ENCODE data around the gene PCDHGA6. TPM values are rescaled to one million over a fixed set of nuclear protein-coding genes. Genes with fewer than 3 reads are reported as not detected.

The PCDHGA6 gene
- total RNA-seq, 1 experiment from 2014 or later, result 0.97 TPM

DNA sequence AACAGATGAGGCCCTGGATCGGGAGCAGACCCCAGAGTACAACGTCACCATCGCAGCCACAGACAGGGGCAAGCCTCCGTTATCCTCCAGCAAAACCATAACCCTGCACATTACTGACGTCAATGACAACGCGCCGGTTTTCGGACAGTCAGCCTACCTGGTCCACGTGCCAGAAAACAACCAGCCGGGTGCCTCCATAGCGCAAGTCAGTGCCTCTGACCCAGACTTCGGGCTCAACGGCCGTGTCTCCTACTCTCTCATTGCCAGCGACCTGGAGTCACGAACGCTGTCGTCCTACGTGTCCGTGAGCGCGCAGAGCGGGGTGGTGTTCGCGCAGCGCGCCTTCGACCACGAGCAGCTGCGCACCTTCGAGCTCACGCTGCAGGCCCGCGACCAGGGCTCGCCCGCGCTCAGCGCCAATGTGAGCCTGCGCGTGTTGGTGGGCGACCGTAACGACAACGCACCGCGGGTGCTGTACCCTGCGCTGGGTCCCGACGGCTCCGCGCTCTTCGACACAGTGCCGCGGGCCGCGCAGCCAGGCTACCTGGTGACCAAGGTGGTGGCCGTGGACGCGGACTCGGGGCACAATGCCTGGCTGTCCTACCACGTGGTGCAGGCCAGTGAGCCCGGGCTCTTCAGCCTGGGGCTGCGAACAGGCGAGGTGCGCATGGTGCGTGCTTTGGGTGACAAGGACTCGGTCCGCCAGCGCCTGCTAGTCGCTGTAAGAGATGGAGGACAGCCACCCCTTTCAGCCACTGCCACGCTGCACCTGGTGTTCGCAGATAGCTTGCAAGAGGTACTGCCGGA, 45.6 kb downstream of the PCDHGA6 start:
- DNase-seq (ENCODE audit: low spot score), result no peak

- DNase-seq (ENCODE audit: low spot score), result no peak
Observed at GRCh38 chr5:141420855-141421488, 47.3 kb downstream of the PCDHGA6 start, which contains the start of gene PCDHGA11. Gene PCDHGA11, plus strand, starts transcription at chr5:141421051. Its CDS starts 177 bp downstream, at chr5:141421228.

DNA sequence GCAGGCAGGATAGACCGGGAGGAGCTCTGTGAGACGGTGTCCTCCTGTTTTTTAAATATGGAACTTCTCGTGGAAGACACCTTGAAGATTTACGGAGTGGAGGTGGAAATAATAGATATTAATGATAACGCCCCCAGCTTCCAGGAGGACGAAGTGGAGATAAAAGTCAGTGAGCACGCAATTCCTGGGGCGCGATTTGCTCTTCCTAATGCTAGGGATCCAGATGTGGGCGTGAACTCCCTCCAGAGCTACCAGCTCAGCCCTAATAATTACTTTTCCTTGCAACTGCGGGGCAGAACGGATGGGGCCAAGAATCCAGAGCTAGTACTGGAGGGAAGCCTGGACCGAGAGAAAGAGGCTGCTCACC, 47.8 kb downstream of the PCDHGA6 start:
- no peak for DNase-seq (ENCODE audit: low spot score)

GRCh38 chr5:141422742-141423291, 49.1 kb downstream of the PCDHGA6 start:
- no peak for DNase-seq (ENCODE audit: low spot score)

DNA sequence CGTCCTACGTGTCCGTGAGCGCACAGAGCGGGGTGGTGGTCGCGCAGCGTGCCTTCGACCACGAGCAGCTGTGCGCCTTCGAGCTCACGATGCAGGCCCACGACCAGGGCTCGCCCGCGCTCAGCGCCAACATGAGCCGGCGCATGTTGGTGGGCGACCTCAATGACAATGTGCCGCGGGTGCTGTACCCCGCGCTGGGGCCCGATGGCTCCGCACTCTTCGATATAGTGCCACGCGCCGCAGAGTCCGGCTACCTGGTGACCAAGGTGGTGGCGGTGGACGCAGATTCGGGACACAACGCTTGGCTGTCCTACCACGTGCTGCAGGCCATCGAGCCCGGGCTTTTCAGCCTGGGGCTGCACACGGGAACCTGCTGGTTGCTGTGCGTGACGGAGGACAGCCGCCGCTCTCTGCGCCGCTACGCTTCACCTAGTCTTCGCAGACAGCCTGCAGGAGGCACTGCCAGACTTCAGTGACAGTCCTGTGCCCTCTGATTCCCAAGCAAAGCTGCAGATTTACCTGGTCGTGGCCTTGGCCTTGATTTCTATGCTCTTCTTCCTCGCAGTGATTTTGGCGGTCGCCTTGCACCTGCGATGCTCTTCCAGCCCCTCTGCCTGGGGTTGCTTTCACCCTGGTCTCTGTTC, 54.2 kb downstream of the PCDHGA6 start:
- DNase-seq (ENCODE audit: low spot score), result no peak

Other genes with a start within 250 kb of the PCDHGA6 start
- gene PCDHB5, start 238.7 kb upstream of the PCDHGA6 start, total RNA-seq (2014; rRNA removed; shearing (Covaris generic)), result 1.0 and 1.2 TPM in 2 replicates
- 3.6 and 4.1 TPM in 2 replicates for gene PCDHB6, start 223.8 kb upstream of the PCDHGA6 start, total RNA-seq (2014; rRNA removed; shearing (Covaris generic))
- 5.1 and 6.9 TPM in 2 replicates for gene PCDHB7, start 201.2 kb upstream of the PCDHGA6 start, total RNA-seq (2014; rRNA removed; shearing (Covaris generic))
- 12.4 and 12.7 TPM in 2 replicates for gene PCDHB8, start 196.1 kb upstream of the PCDHGA6 start, total RNA-seq (2014; rRNA removed; shearing (Covaris generic))
- gene PCDHB16, start 191.5 kb upstream of the PCDHGA6 start, total RNA-seq (2014; rRNA removed; shearing (Covaris generic)), result 3.3 and 3.7 TPM in 2 replicates
- 10.0 and 11.9 TPM in 2 replicates for gene PCDHB9, start 186.7 kb upstream of the PCDHGA6 start, total RNA-seq (2014; rRNA removed; shearing (Covaris generic))
- 2.9 and 4.5 TPM in 2 replicates for gene PCDHB10, start 181.5 kb upstream of the PCDHGA6 start, total RNA-seq (2014; rRNA removed; shearing (Covaris generic))
- gene PCDHB11, start 174.3 kb upstream of the PCDHGA6 start, total RNA-seq (2014; rRNA removed; shearing (Covaris generic)), result 4.5 and 5.6 TPM in 2 replicates
- 5.2 and 5.6 TPM in 2 replicates for gene PCDHB12, start 165.2 kb upstream of the PCDHGA6 start, total RNA-seq (2014; rRNA removed; shearing (Covaris generic))
- gene PCDHB13, start 160.0 kb upstream of the PCDHGA6 start, total RNA-seq (2014; rRNA removed; shearing (Covaris generic)), result 1.2 and 2.0 TPM in 2 replicates
- gene PCDHB14, start 150.5 kb upstream of the PCDHGA6 start, total RNA-seq (2014; rRNA removed; shearing (Covaris generic)), result 5.6 and 6.2 TPM in 2 replicates
- gene PCDHB15, start 128.5 kb upstream of the PCDHGA6 start, total RNA-seq (2014; rRNA removed; shearing (Covaris generic)), result 0.16 and 2.1 TPM in 2 replicates
- gene SLC25A2, start 69.8 kb upstream of the PCDHGA6 start, total RNA-seq (2014; rRNA removed; shearing (Covaris generic)), result not detected in 2 replicates
- gene TAF7, start 53.1 kb upstream of the PCDHGA6 start, total RNA-seq (2014; rRNA removed; shearing (Covaris generic)), result 51.2 and 74.8 TPM in 2 replicates
- 0.51 and 1.6 TPM in 2 replicates for gene PCDHGA1, start 43.4 kb upstream of the PCDHGA6 start, total RNA-seq (2014; rRNA removed; shearing (Covaris generic))
- 0.99 and 1.6 TPM in 2 replicates for gene PCDHGA2, start 35.1 kb upstream of the PCDHGA6 start, total RNA-seq (2014; rRNA removed; shearing (Covaris generic))
- gene PCDHGA3, start 30.1 kb upstream of the PCDHGA6 start, total RNA-seq (2014; rRNA removed; shearing (Covaris generic)), result 10.3 and 11.5 TPM in 2 replicates
- 0.43 and 3.1 TPM in 2 replicates for gene PCDHGB1, start 23.8 kb upstream of the PCDHGA6 start, total RNA-seq (2014; rRNA removed; shearing (Covaris generic))
- gene PCDHGA4, start 18.9 kb upstream of the PCDHGA6 start, total RNA-seq (2014; rRNA removed; shearing (Covaris generic)), result 0.74 and 0.97 TPM in 2 replicates
- 1.6 and 1.9 TPM in 2 replicates for gene PCDHGB2, start 13.9 kb upstream of the PCDHGA6 start, total RNA-seq (2014; rRNA removed; shearing (Covaris generic))
- 0.49 and 0.50 TPM in 2 replicates for gene PCDHGA5, start 9.7 kb upstream of the PCDHGA6 start, total RNA-seq (2014; rRNA removed; shearing (Covaris generic))
- gene PCDHGB3, start 3.6 kb upstream of the PCDHGA6 start, total RNA-seq (2014; rRNA removed; shearing (Covaris generic)), result 0.87 and 1.2 TPM in 2 replicates
- gene PCDHGA7, start 8.9 kb downstream of the PCDHGA6 start, total RNA-seq (2014; rRNA removed; shearing (Covaris generic)), result 0.27 and 0.29 TPM in 2 replicates
- gene PCDHGB4, start 13.8 kb downstream of the PCDHGA6 start, total RNA-seq (2014; rRNA removed; shearing (Covaris generic)), result 0.16 and 0.21 TPM in 2 replicates
- 0.39 and 0.74 TPM in 2 replicates for gene PCDHGA8, start 18.7 kb downstream of the PCDHGA6 start, total RNA-seq (2014; rRNA removed; shearing (Covaris generic))
- gene PCDHGB5, start 24.1 kb downstream of the PCDHGA6 start, total RNA-seq (2014; rRNA removed; shearing (Covaris generic)), result 0.04 and 0.43 TPM in 2 replicates
- 1.1 and 1.8 TPM in 2 replicates for gene PCDHGA9, start 28.9 kb downstream of the PCDHGA6 start, total RNA-seq (2014; rRNA removed; shearing (Covaris generic))
- 0.02 and 0.33 TPM in 2 replicates for gene PCDHGB6, start 34.1 kb downstream of the PCDHGA6 start, total RNA-seq (2014; rRNA removed; shearing (Covaris generic))
- gene PCDHGA10, start 39.1 kb downstream of the PCDHGA6 start, total RNA-seq (2014; rRNA removed; shearing (Covaris generic)), result 1.4 and 1.9 TPM in 2 replicates
- 0.58 and 1.4 TPM in 2 replicates for gene PCDHGB7, start 43.8 kb downstream of the PCDHGA6 start, total RNA-seq (2014; rRNA removed; shearing (Covaris generic))
- 0.66 and 1.3 TPM in 2 replicates for gene PCDHGA11, start 47.2 kb downstream of the PCDHGA6 start, total RNA-seq (2014; rRNA removed; shearing (Covaris generic))
- gene PCDHGA12, start 56.6 kb downstream of the PCDHGA6 start, total RNA-seq (2014; rRNA removed; shearing (Covaris generic)), result 0.14 and 0.76 TPM in 2 replicates
- gene PCDHGC3, start 102.1 kb downstream of the PCDHGA6 start, total RNA-seq (2014; rRNA removed; shearing (Covaris generic)), result 50.8 and 61.5 TPM in 2 replicates
- gene PCDHGC4, start 111.1 kb downstream of the PCDHGA6 start, total RNA-seq (2014; rRNA removed; shearing (Covaris generic)), result 0.10 TPM in 1 of 2 replicates, not detected in the other
- 0.06 and 0.18 TPM in 2 replicates for gene PCDHGC5, start 115.2 kb downstream of the PCDHGA6 start, total RNA-seq (2014; rRNA removed; shearing (Covaris generic))
- 24.3 and 40.7 TPM in 2 replicates for gene DIAPH1, start 245.1 kb downstream of the PCDHGA6 start, total RNA-seq (2014; rRNA removed; shearing (Covaris generic))